Activated effector memory CD4-positive, alpha-beta T cell treated with Interleukin-2 at 50 U/mL for 16 hours (primary cell): ENCODE results near the gene HNF4A.
"Not testable (repeated sequence)": the region's sequence is repeated elsewhere in the genome, so short reads cannot be mapped to it uniquely, and the experiment has no call there.

Experiments
- DNase-seq: peaks from one replicate; pipeline ENCODE4 v3.0.0-alpha.2; 2020

Gene HNF4A

DNA sequence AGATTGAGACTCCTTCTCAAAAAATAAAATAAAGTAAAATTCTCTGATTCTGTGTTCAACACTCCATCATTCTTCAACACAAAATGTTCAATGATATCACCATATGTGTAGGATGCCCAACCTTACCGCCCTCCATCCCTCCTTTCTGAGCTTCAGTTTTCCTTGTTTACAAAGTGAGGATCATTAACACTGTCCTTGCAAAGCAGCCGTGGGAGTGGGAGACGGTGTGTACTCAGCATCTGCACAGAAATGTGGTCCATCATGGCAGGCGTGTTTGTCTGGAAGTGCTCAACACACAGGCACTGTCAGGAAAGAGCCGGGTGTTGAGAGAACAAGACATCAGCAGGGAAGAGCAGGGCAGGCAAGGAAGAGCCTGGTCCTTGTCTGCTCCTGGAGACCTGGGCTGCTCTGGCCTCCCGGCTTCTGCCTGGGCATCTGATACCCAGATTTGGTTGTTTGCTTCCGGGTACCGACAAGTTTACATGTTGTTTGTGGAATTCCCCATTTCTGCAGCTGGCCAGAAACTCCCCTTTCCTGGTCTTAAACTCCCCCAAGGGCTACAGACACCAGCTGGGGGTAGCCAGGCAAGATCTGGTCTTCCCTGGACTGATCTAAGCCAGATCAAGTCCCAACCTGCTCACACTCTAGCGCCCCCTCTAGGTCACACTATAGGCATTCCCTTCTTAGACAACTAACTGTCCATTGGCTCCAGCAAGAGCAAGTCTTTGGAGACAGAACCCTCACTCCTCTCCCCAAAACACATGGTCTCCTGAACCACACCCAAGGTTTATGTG lies 93.5 kb downstream of the HNF4A start:
- no peak for DNase-seq

DNA sequence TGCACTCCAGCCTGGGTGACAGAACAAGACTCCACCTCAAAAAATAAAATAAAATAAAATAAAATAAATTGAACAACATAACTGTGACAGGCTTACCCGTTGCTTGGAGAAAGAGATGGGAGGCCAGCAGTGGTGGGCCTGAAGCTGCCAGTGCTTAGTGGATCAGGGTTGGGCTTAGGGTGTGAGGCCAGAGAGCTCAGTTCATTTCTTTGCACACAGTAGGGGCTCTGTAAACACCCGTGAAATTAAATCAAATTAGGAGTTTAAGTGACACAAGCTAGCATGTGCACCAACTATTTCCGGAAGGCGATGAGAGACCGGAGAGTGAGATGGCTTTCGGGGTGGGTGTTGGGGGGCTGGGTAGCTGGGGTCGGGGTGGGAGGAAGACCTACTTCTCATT lies 94.4 kb downstream of the HNF4A start:
- DNase-seq, result no peak

DNA sequence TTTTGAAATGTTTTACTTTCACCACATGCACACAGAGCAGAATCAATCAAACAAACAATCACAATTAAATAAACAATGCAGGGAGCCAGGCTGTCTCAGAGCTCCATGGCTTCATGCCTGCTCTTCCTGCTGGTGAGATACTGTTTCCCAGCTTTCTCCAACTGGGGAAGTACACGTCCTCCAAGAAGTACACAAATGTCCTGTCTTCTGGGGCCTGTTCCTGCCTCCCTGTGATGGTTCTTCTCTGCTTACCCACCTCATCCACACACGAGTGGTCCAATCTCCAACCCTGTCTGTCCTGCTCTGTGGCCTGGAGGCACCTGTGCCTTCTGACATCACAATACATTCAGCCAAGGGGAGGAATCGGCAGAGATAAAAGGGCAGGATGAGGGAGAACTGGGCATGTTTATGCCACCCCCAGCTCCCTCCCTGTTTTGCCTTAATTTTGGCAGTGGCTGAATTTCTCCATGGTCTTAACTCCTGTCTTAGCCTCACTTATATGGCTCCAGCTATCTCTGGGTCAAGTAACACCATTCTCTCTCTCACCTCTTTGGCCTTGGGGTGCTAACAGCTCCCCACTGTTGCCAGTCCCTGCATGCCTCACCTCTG lies 94.9 kb downstream of the HNF4A start:
- DNase-seq, result no peak

DNA sequence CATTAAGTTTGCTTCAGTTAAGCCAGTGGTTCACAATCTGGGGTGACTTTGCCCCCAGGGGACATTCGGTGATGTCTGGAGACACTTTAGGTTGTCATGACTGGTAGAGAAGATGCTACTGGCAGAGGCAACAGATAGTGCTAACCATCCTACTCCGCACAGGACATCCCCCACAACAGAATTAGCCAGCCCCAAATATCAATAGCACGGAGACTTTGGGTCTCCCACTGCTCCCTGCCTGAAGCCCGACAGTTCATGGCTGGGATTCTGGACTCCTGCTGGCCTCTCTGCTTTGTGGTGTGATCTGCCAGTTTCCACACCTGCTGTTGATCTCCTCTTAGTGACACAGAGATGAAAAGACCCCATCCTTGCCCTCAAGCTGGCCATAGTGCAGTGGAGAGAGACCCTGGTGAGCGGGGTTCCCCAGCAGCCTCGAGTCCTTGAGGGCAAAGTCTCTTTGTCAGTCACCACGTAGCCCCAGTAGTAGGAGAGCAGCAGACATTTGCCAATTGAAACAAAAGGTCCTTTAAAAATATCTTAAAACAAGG lies 95.5 kb downstream of the HNF4A start:
- no peak for DNase-seq

DNA sequence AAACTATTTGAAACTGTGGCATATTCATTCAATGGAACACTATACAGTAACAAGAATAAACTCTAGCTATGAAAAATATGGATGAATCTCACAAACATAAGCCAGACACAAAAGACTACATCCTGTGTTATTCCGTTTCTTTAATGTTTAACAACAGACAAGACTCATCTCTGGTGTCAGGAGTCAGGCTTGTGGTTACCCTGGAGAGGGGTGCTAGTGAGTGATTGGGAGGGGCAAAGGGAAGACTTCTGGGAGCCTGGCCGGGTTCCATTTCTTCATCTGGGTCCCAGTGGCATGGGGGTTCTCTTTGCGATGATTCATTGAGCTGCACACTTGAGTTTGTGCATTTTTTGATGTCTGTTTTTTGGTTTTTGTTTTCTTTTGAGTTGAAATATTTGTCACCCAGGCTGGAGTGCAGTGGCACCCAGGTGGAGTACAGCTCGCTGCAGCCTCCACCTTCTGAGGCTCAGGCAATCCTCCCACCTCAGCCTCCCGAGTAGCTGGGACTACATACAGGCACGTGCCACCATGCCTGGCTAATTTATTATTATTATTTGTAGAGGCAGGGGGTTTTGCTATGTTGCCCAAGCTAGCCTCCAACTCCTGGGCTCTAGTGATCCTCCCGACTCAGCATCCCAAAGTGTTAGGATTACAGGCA lies 98.9 kb downstream of the HNF4A start:
- DNase-seq, result no peak

DNA sequence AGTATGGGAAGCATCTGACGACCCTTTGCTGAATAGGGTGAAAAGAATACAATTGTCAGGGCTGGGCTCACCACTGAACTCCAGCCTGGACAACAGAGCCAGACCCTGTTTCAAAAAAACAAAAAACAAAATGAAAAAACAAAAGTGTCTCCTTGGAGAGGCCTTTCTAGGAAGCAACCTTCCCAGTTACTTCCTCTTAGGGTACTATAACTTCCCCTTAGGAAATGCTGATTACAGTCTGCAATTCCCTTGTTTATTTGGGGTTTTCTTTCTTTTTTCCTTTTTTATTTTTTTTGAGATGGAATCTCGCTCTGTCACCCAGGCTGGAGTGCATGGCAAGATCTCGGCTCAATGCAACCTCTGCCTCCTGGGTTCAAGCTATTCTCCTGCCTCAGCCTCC lies 99.6 kb downstream of the HNF4A start:
- no peak for DNase-seq

DNA sequence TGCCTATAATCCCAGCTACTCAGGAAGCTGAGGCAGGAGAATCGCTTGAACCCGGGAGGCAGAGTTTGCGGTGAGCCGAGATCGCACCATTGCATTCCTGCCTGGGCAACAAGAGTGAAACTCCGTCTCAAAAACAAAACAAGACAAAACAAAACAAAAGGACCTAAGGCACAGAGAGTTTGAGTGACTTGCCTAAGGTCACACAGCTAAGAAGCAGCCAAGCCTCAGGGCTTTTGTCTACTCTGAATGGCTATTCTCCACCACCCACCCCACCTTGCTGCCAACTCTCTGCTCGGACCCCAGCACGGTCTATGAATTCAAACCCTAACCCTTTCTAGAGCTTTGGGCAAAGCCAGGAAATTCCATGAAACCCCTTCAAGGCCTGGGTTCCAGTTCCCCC lies 101.1 kb downstream of the HNF4A start:
- DNase-seq, result no peak

DNA sequence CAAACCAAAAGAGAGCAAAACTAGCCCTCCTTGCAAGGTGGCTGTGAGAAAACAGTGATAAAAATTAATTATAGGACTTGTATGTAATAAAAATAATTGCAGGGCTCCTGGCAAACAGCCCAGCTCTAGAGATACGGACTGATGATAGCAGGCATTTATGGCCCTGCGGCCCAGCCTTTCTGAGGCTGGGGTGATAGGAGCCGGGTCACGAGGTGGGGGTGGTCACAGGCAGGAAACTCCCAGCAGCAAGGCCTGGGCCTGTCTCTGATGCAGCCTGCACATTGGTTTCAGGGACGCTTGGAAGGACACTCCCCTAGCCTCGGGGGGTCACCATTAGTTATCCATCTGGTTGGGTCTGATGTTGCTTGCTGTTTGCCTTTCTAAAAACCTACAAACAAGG lies 101.5 kb downstream of the HNF4A start:
- no peak for DNase-seq

DNA sequence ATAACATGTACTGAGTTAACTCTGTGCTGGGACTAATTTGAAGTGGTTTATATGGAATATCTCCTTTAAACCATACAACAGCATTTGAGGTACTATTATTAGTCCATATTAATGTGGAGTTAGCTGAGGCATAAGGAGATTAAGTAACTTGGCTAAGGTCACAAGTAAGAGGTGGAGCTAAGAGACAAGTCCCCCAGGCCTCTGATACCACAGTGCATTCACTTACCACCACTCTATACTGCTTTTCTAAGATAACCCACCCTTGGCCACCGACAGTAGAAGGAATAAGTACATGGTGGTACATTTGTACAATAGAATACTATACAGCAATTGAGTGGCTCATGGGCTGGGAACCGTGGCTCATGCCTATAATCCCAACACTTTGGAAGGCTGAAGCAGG lies 103.8 kb downstream of the HNF4A start:
- no peak for DNase-seq

DNA sequence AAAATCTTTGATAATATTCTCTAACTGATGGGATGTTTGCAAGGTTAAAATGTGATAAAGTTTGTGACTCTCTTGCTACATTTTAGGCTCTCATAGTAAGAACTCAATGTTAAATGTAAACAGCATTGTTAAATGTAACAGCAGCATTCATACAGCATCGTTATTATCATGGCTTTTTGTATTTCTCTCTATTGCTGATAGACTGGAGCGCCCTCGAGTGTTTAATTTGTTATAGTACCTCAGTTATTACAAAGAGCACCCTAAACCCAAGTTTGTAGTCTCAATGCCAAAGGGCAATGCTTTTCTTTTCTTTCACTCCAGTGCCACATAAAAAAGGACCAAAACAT lies 105.3 kb downstream of the HNF4A start:
- DNase-seq, result no peak

DNA sequence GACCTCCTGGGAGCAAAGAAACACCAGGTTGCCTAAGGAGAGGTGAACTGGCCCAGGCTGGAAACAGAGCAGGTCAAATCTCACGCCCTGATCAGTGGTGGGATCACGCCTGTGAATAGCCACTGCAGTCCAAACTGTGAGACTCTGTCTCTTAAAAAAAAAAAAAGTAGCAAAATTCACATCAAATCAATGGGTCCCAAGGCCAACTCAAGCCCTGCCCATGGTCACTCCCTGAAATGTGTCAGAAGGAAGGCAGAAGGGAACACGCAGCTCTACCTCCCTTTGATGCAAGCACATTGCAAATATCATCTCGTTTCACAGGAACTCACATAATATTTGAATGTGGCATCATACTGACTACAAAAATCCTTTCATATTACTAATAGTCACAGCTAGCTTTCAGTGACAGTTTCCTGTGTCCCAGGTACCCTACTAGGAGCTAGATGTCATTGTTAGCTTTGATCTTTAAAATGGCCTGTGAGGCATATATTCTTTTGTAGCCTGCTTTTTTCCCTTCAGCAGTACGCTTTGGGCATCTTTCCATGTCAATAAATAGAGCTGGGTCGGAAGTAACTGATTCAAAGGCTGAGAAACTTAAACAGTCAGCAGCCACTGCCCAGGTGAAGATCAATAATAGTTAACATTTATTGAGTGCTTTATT lies 105.8 kb downstream of the HNF4A start:
- DNase-seq, result no peak

DNA sequence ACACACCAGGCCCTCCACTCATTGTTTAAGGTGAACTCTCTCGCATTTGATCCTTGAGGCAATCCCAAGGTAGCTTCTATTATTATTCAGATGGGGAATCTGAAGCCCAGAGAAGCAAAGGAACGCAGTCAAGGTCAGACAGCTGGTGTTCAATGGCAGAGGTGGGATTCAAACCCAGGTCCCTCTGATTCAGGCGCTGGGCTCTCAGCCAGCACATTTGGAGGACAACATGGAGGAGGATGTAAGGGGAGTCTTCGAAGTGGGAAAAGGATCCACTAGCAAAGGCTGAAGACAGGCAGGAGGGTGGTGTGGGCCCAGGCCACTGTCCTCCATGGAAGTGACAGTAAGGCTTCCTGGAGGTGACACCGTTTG lies 106.3 kb downstream of the HNF4A start:
- no peak for DNase-seq

DNA sequence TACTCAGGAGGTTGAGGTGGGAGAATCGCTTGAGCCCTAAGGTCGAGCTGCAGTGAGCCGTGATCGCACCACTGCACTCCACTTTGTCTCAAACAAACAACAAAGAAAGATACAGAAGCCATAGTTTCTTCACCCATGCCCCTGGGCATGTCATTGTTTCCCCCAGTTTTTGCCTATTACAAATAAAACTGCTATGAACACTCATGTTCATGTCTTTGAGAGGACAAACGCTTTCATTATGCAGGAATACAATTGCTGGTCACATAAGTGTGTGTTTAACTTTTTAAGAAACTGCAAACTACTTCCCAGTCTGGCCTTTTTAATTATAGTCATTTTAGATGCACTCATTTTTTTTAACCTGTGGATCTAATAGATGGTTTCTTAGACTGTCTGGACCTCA lies 108.0 kb downstream of the HNF4A start:
- DNase-seq, result no peak

DNA sequence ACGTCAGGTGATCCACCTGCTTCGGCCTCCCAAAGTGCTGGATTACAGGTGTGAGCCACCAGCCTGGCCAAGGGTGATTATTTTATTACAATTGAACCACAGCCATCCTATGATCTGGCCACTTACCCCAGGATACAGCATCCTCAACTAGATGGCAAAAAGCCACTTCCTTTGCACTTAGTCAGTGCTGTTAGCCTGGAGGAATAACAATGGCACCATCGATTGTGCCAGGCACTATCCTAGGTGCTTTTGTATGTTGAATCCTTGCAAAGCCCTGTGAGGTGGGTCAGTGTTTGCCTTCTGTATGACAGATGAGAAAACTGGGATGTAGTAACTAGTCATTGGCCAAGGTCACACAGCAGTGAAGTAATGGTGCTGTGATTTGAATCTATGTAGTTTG lies 109.0 kb downstream of the HNF4A start:
- DNase-seq, result no peak

DNA sequence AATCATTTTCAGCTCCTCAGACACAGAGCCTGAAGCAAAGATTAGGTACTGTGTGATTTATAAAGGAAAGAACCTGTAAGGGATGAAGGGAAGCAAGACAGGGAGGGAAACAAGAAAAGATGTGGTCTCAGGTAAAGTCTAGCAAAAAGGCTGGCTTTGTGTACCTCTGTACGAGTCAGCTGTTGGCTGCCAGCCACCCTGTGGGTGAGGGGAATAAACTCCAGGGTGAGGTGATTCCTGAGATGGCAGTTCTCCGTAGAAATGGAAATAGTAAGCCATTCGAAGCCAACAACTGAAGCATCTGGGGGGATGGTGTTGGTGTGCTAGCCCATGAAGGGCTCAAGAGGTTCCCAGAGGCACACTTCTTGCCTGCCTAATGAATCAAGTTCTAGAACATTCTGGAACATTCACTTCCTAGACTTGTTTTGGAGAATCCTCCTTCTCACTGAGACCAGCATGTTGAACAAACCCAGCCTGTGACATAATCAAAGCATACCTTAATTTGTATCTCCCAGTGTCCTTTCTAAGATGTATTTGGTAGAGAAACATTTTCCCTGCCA lies 109.6 kb downstream of the HNF4A start:
- DNase-seq, result no peak

DNA sequence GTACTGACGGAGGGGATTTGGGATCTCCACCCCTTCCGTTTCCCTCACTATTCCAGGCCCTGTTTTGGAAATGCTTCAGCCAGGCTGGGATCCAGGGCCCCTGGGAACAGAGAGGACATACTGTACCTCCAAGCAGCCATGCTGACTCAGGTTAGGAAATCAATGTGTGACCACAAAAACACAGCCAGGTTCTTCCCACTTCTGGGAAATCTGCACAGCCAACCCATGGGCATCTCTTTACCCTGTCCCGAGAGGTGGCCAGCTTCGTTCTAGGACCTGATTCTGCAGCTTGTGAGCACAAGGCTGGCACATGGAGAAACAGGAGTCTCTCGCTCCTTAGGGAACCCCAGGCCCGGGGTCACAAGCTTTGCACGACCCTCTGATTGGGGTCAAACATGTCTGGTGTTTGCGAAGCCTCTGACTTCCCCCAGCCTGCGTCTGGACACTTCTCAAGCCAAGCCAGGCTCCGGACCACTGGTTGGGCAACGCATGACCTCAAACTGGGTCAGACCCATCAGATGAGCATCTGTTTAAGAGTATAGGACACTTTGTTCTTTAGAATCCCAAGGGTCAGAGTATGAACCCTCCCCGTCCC lies 111.9 kb downstream of the HNF4A start:
- DNase-seq, result no peak

DNA sequence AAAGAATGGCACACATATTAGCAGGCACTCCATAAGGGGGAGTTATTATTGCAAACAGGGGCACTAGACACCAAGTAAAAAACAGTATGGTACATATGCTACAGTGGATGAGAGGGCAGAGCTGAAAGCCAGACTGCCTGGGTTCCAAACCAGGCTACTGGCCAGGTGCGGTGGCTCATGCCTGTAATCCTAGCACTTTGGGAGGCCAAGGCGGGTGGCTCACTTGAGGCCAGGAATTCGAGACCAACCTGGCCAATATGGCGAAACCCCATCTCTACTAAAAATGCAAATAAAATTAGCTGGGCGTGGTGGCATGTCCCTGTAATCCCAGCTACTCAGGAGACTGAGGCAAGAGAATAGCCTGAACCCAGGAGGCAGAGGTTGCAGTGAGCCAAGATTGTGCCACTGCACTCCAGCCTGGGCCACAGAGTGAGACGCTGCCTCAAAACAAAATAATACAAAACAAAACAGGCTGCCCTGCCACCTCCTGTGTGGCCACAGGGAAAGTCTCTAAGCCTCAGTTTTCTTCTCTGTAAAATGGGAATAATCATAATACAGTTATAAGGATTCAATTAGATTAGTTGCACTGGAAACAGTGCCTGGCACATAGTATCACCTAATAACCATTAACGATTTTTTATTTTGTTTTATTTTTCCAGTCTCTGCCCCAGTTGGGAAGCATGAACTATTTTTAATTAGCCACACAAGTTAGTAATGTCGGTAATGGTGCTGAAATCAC lies 112.7 kb downstream of the HNF4A start:
- no peak for DNase-seq

DNA sequence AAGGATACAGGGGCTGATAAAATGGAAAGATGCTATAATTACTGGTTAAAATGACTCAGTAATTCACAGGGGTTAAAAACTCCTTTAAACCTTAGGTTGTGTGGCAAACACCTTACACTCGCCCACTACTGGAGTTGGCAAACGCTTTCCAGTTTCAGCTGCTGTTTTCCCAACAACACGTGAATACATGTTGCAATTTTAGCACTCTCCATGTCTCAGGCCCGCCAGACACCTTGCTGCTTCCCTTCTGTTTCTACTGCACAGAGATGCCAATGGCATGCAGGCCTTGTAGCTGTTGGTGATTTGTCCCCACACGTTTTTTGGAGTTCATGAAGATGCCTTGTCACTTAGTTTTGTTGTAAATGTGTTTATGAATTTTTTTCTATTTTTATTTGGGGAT lies 114.8 kb downstream of the HNF4A start:
- no peak for DNase-seq

DNA sequence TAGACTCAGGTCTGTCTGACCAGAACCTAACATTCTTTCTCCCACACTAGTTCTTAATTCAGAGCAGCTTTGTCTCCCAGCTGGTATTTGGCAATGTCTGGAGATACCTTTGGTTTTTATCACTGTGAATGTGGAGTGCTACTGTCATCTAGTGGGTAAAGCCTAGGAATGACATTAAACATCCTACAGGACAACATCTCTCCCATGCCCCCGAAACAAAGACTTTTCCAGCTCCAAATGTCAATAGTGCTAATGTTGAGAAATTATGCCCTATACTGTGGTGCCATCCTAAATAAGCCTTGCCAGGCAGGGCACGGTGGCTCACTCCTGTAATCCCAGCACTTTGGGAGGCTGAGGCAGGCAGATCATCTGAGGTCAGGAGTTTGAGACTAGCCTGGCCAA lies 116.0 kb downstream of the HNF4A start:
- no peak for DNase-seq

DNA sequence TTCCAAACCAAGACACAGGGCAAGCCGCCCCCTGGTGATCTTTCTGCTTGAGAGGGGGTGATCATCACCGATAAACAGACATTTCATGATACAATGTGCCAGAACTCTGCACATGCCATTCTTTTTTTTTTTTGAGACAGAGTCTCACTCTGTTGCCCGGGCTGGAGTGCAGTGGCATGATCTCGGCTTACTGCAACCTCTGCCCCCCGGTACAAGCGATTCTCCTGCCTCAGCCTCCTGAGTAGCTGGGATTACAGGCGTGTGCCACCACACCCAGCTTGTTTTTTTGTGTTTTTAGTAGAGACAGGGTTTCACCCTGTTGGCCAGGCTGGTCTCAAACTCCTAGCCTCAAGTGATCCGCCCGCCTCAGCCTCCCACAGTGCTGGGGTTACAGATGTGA lies 116.8 kb downstream of the HNF4A start:
- DNase-seq, result not testable (repeated sequence)

DNA sequence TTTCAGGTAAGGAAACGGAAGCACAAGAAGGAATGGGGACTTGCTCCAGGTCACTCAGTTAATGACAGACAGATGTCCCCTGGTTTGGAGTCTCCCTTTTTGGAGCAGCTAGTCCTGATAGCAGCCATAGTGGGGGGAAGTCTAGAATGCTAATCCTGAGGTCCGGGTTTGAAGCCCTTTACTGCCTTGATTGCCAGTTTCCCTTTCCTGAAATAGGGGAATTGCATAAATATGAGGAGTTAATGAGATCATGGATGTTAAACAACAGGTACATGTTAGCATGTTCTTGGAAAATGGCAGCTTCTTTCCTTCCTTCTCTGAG lies 119.8 kb downstream of the HNF4A start:
- no peak for DNase-seq
